Measurements from ENCODE around the gene LIPG. TPM values are rescaled to one million over a fixed set of nuclear protein-coding genes. Genes with fewer than 3 reads are reported as not detected.

LIPG gene
- total and polyA plus RNA-seq, 9 of the 15 experiments (the other 6 are each of a cell fraction or from before 2014, with no cell fraction given) = 0.76 to 1.8 (median 1.3) TPM

DNA sequence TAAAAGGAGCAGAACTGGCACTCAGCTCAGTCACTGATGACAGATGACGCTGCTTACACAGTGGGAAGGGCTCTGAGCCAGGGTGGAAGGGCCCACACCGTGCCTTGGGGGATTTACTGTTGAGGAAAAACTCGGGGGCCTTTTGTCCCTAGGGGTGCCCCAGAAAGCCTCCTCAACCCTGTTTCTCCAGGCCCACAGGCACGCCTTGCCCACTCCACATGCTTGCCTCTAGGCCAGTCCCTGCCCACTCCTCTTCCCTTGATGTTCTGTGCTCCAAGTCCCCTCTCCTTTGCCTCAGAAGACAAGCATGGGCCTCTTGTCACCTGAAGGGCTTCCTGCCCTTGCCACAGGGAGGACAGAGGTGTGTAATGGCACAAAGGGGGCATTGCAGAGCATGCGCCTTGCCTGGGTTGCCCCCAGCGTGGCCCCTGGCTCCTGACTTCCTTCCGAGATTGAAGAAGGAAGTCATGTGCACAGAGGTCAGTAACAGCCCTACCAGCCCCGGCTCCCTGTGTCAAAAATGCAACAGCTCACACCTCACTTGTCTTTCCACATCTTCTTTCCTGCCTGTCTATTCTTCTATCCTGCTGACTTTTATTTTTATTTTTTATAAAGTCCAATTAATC is 65.1 kb downstream of the LIPG start:
- Histone ChIP-seq H3K36me3 (ENCODE audit: control insufficient read depth, insufficient read depth, low read length) (no peaks in the 10 kb centered on the region), H3K4me1 (replicated peaks in 1 of 2; ENCODE audit: control insufficient read depth in 2 of 2, insufficient read depth in 2 of 2, low read length in 2 of 2) (no peaks in the 10 kb centered on the region), H2AFZ (ENCODE audit: low read depth, low read length) (no peak overlapping the region), H3K4me3 (no peak overlapping the region), H3K4me2 (ENCODE audit: insufficient read depth, low read length) (no peak overlapping the region), H3K27me3 (ENCODE audit: control insufficient read depth in 2 of 2, insufficient read depth in 2 of 2, low read length in 2 of 2) (peaks cover 3 to 38% of the 10 kb centered on the region in 2 experiments; a peak in 2 of 5 replicates), H4K20me1 (replicated peaks; ENCODE audit: control insufficient read depth, insufficient read depth, low read length) (no peaks in the 10 kb centered on the region), H3K9me1 (ENCODE audit: control insufficient read depth, insufficient read depth, low read length) (no peaks in the 10 kb centered on the region), H3K9me3 (replicated peaks; ENCODE audit: control insufficient read depth, insufficient read depth, low read depth, low read length) (no peaks in the 10 kb centered on the region), H3K9ac (ENCODE audit: insufficient read depth in 1 of 2, low read depth in 2 of 2, low read length in 2 of 2) (no peak overlapping the region), H3K79me2 (ENCODE audit: control insufficient read depth, insufficient read depth, low read length) (no peaks in the 10 kb centered on the region), H3K27ac (ENCODE audit: extremely low read depth, low read depth, low read length) (no peak overlapping the region)
- no peak for DNase-seq (ENCODE audit: extremely low read depth in 1 of 4, low spot score in 3 of 4)
- CTCF ChIA-PET (ENCODE audit: low intra/inter-chr PET ratio) = no interaction called here
- POLR2A ChIA-PET = no interaction called here
- WGBS (ENCODE audit: insufficient coverage, low coverage, missing lambda C conversion rate) = 0% methylated on average over 5 of the region's 8 CpGs
- ATAC-seq = no peak
- BruUV-seq (replicated peaks) = no TSS peak
- intact Hi-C loops (cut with micrococcal nuclease) (no loop called here), in situ Hi-C loops (cut with MboI) (no loop called here)
- TF ChIP-seq ZNF696 (CRISPR knock-in tag; conservative IDR thresholded peaks at IDR 0.05) (no peak), JUNB (CRISPR knock-in tag; conservative IDR thresholded peaks at IDR 0.05) (no peak), JUN (IDR thresholded peaks at IDR 0.05; ENCODE audit: borderline replicate concordance, low read depth, low read length) (no peak), JUN (CRISPR knock-in tag; IDR thresholded peaks at IDR 0.05; ENCODE audit: borderline replicate concordance) (no peak), KLF1 (tag; IDR thresholded peaks at IDR 0.05) (no peak)
- no peak for FAIRE-seq

DNA sequence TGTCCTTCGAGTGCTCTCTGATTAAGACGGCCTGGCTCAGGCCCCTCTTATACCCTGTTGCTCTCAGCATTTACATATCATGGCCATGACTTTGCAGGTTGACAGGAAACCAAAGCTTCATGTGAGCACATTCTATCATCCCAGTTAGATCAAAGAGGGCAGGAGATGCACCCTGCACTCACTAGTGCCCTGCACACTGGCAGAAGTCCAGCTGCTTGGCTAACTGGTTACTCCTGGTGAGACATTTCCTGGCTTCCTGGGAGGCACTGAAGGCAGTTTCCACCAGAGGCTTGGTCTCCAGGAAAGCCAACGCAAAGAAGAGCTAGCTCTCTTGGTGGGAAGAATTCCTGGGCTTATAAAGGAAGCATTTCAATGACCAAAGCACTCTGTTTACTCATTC is 66.3 kb downstream of the LIPG start:
- no peak overlapping the region for H3K27ac ChIP-seq (ENCODE audit: extremely low read depth, low read depth, low read length)
- no peaks in the 10 kb centered on the region for H3K79me2 ChIP-seq (ENCODE audit: control insufficient read depth, insufficient read depth, low read length)
- no peak overlapping the region for H2AFZ ChIP-seq (ENCODE audit: low read depth, low read length)
- H3K4me3 ChIP-seq = no peak overlapping the region
- FAIRE-seq = no peak
- H4K20me1 ChIP-seq (replicated peaks; ENCODE audit: control insufficient read depth, insufficient read depth, low read length) = no peaks in the 10 kb centered on the region
- H3K4me1 ChIP-seq (replicated peaks in 1 of 2; ENCODE audit: control insufficient read depth in 2 of 2, insufficient read depth in 2 of 2, low read length in 2 of 2) = no peaks in the 10 kb centered on the region
- no peaks in the 10 kb centered on the region for H3K9me1 ChIP-seq (ENCODE audit: control insufficient read depth, insufficient read depth, low read length)
- ATAC-seq = no peak
- 0% methylated on average over 3 of the region's 3 CpGs for WGBS (ENCODE audit: insufficient coverage, low coverage, missing lambda C conversion rate)
- no TSS peak for BruUV-seq (replicated peaks)
- in situ Hi-C loops (cut with MboI) (no loop called here), intact Hi-C loops (cut with micrococcal nuclease) (no loop called here)
- ChIA-PET CTCF (ENCODE audit: low intra/inter-chr PET ratio) (no interaction called here), POLR2A (no interaction called here)
- no peak overlapping the region for H3K9ac ChIP-seq (ENCODE audit: insufficient read depth in 1 of 2, low read depth in 2 of 2, low read length in 2 of 2)
- no peaks in the 10 kb centered on the region for H3K36me3 ChIP-seq (ENCODE audit: control insufficient read depth, insufficient read depth, low read length)
- no peak for DNase-seq (ENCODE audit: extremely low read depth in 1 of 4, low spot score in 3 of 4)
- H3K27me3 ChIP-seq (ENCODE audit: control insufficient read depth in 2 of 2, insufficient read depth in 2 of 2, low read length in 2 of 2) = peaks cover 3 to 38% of the 10 kb centered on the region in 2 experiments; a peak in 2 of 5 replicates
- H3K9me3 ChIP-seq (replicated peaks; ENCODE audit: control insufficient read depth, insufficient read depth, low read depth, low read length) = no peaks in the 10 kb centered on the region
- H3K4me2 ChIP-seq (ENCODE audit: insufficient read depth, low read length) = no peak overlapping the region
- TF ChIP-seq ZC3H11A (IDR thresholded peaks at IDR 0.05; ENCODE audit: low read depth, low read length) (no peak), HOXB6 (CRISPR knock-in tag; IDR thresholded peaks at IDR 0.05; ENCODE audit: borderline replicate concordance) (no peak), ZFP1 (CRISPR knock-in tag; IDR thresholded peaks at IDR 0.05) (no peak), GATAD2A (IDR thresholded peaks at IDR 0.05) (no peak), ZNF140 (CRISPR knock-in tag; IDR thresholded peaks at IDR 0.05) (no peak), CREM (IDR thresholded peaks at IDR 0.05; ENCODE audit: low read depth) (no peak), ZNF76 (CRISPR knock-in tag; IDR thresholded peaks at IDR 0.05; ENCODE audit: borderline replicate concordance) (no peak), ZFPM2 (CRISPR knock-in tag; IDR thresholded peaks at IDR 0.05) (no peak), NCOR1 (IDR thresholded peaks at IDR 0.05) (no peak), ZNF354B (CRISPR knock-in tag; IDR thresholded peaks at IDR 0.05) (no peak), NCOA2 (IDR thresholded peaks at IDR 0.05; ENCODE audit: partially characterized antibody in 2 of 2) (no peak), ZNF23 (CRISPR knock-in tag; IDR thresholded peaks at IDR 0.05) (no peak), OTX1 (CRISPR knock-in tag; IDR thresholded peaks at IDR 0.05) (no peak), ZNF764 (CRISPR knock-in tag; IDR thresholded peaks at IDR 0.05; ENCODE audit: low read depth) (no peak), ZNF24 (IDR thresholded peaks at IDR 0.05) (no peak), MTF1 (CRISPR knock-in tag; IDR thresholded peaks at IDR 0.05; ENCODE audit: borderline replicate concordance) (no peak), POU5F1 (IDR thresholded peaks at IDR 0.05; ENCODE audit: borderline replicate concordance, low read depth, low read length, partially characterized antibody) (no peak)

Data from K562 (cell line).